Choroid plexus epithelial cell (primary cell): Measurements from ENCODE around the gene TBR1.
A peak's percentile ranks its signal among the peaks of the same experiment; 100 is the strongest.

ENCODE experiments used
- DNase-seq: peaks from one replicate; pipeline ENCODE4 v3.0.0-alpha.2; 2010; ENCODE audit warnings: low read depth
- H3K4me3 ChIP-seq: 2 replicates; pipeline ENCODE4 v1.5.1; 2011; ENCODE audit warnings: low read depth, mild to moderate bottlenecking, control low read depth, low read length, moderate library complexity
- CTCF ChIP-seq: conservative IDR thresholded peaks from 2 replicates; pipeline ENCODE4 v1.5.1; 2011; ENCODE audit warnings: low read depth, mild to moderate bottlenecking, control low read depth, inconsistent platforms, low read length, moderate library complexity

Gene TBR1

GRCh38 chr2:161424394-161424769 is 8.3 kb downstream of the TBR1 start:
- no peak overlapping the region for H3K4me3 ChIP-seq

GRCh38 chr2:161424891-161425727 is 9.0 kb downstream of the TBR1 start:
- DNase-seq = no peak
- H3K4me3 ChIP-seq = no peak overlapping the region
- TF ChIP-seq CTCF = no peak

More at GRCh38 chr2:161424394-161424769, 8.3 kb downstream of the TBR1 start:
- no peak for DNase-seq
- TF ChIP-seq CTCF = no peak

- TF ChIP-seq CTCF = no peak
- no peak overlapping the region for H3K4me3 ChIP-seq
- no peak for DNase-seq
These were observed 9.8 kb downstream of the TBR1 start for GRCh38 chr2:161425728-161426454.

- DNase-seq = no peak
- no peak overlapping the region for H3K4me3 ChIP-seq
- peak; percentile 80 for TF ChIP-seq CTCF
These were observed 10.4 kb downstream of the TBR1 start for GRCh38 chr2:161426455-161426921.

GRCh38 chr2:161426922-161427663 is 11.0 kb downstream of the TBR1 start:
- TF ChIP-seq CTCF = no peak
- no peak overlapping the region for H3K4me3 ChIP-seq
- peak; percentile 54 for DNase-seq

GRCh38 chr2:161427664-161428587 is 11.8 kb downstream of the TBR1 start:
- no peak for TF ChIP-seq CTCF
- no peak for DNase-seq
- no peak overlapping the region for H3K4me3 ChIP-seq
